H1 (cell line): ENCODE results near the gene LTBP4. TPM values are rescaled to one million over a fixed set of nuclear protein-coding genes. Genes with fewer than 3 reads are reported as not detected.
A peak's percentile ranks its signal among the peaks of the same experiment; 100 is the strongest.

Experiments used
- CTCF ChIA-PET: fragments of 300-600 bp; sonication (Branson Sonifier 250); formaldehyde crosslinking; loops from one replicate; lab custom pipeline; 2021; ENCODE audit not compliant: partially characterized antibody; lab: Charles Lee
- POLR2A ChIA-PET: fragments of 300-600 bp; sonication (Branson Sonifier 250); formaldehyde crosslinking; loops from one replicate; lab custom pipeline; 2021; ENCODE audit warnings: inconsistent platforms; ENCODE audit not compliant: partially characterized antibody; lab: Charles Lee
- DNase-seq, 2 experiments: peaks; one replicate each; pipeline versions ENCODE4 v3.0.0 to v3.0.0-alpha.2; 2010 to 2022; ENCODE audit warnings: low spot score in 2 of 2, low read depth in 1 of 2, mixed read lengths in 1 of 2
- FAIRE-seq: peaks from 2 replicates; lab custom pipeline; 2011; peaks lifted over from hg19 to GRCh38; lab: Jason Lieb, UNC
- H2AFZ ChIP-seq: 2 replicates; pipeline ENCODE4 v1.8.1; 2012; ENCODE audit warnings: low read length, inconsistent platforms
- H2AK5ac ChIP-seq: 2 replicates; pipeline ENCODE4 v1.6.1; 2013; ENCODE audit warnings: low read depth, low read length
- H2BK120ac ChIP-seq: replicated peaks from 2 replicates; pipeline ENCODE3; 2013; ENCODE audit warnings: low read depth, low read length, inconsistent platforms
- H2BK12ac ChIP-seq: 2 replicates; pipeline ENCODE4 v1.6.1; 2013; ENCODE audit warnings: low read depth, low read length
- H2BK15ac ChIP-seq: 2 replicates; pipeline ENCODE4 v1.6.1; 2013; ENCODE audit warnings: low read length
- H2BK20ac ChIP-seq: 2 replicates; pipeline ENCODE4 v1.6.1; 2013; ENCODE audit warnings: low read length
- H2BK5ac ChIP-seq: 2 replicates; pipeline ENCODE4 v1.6.1; 2013; ENCODE audit warnings: low read depth, low read length
- H3K14ac ChIP-seq: 2 replicates; pipeline ENCODE4 v1.6.1; 2013; ENCODE audit warnings: inconsistent platforms; ENCODE audit not compliant: insufficient read length
- H3K18ac ChIP-seq: 2 replicates; pipeline ENCODE4 v1.6.1; 2013; ENCODE audit warnings: low read length; ENCODE audit errors: extremely low read depth
- H3K23ac ChIP-seq: 2 replicates; pipeline ENCODE4 v1.6.1; 2013; ENCODE audit warnings: inconsistent platforms; ENCODE audit not compliant: insufficient read length
- H3K23me2 ChIP-seq: 2 replicates; pipeline ENCODE4 v1.6.1; 2013; ENCODE audit warnings: low read depth, low read length
- H3K27ac ChIP-seq: 2 replicates; pipeline ENCODE4 v1.6.1; 2011; ENCODE audit warnings: low read depth, low read length, inconsistent platforms
- H3K27me3 ChIP-seq, 4 experiments: replicated peaks in 1 of 4; 1 replicate in 1 of 4; 2 replicates in 3 of 4; pipeline versions ENCODE4 v1.6.1 to v1.8.1; 2011 to 2013; ENCODE audit warnings: low read length in 3 of 4, mild to moderate bottlenecking in 3 of 4, inconsistent platforms in 2 of 4, mixed read lengths in 2 of 4, moderate library complexity in 1 of 4; ENCODE audit not compliant: control insufficient read depth in 3 of 4, insufficient read depth in 3 of 4; ENCODE audit errors: extremely low read depth in 1 of 4
- H3K36me3 ChIP-seq, 4 experiments: 2 replicates each; pipeline versions ENCODE4 v1.6.1 to v1.8.1; 2011 to 2013; ENCODE audit warnings: mild to moderate bottlenecking in 4 of 4, low read length in 3 of 4, moderate library complexity in 2 of 4, control low read depth in 1 of 4, inconsistent platforms in 1 of 4; ENCODE audit not compliant: insufficient read depth in 4 of 4, control insufficient read depth in 2 of 4
- H3K4ac ChIP-seq: replicated peaks from 2 replicates; pipeline ENCODE3; 2013; ENCODE audit warnings: low read length, low read depth, mixed read lengths, inconsistent platforms; ENCODE audit not compliant: insufficient read length
- H3K4me1 ChIP-seq, 4 experiments: replicated peaks in 1 of 4; 1 replicate in 1 of 4; 2 replicates in 3 of 4; pipeline versions ENCODE4 v1.6.1 to v1.8.1; 2011 to 2013; ENCODE audit warnings: low read length in 3 of 4, inconsistent platforms in 2 of 4, mixed read lengths in 1 of 4; ENCODE audit not compliant: insufficient read depth in 4 of 4, control insufficient read depth in 3 of 4
- H3K4me2 ChIP-seq, 2 experiments: 2 replicates each; pipeline versions ENCODE4 v1.6.1 to v1.8.1; 2011 to 2013; ENCODE audit warnings: low read depth in 2 of 2, low read length in 2 of 2, control low read depth in 1 of 2, inconsistent platforms in 1 of 2, mild to moderate bottlenecking in 1 of 2; ENCODE audit not compliant: insufficient read depth in 1 of 2
- H3K4me3 ChIP-seq, 4 experiments: fragments of 200-600, 300-600 bp in 1 of 4; sonication (generic), shearing (Covaris generic), sonication (Bioruptor Twin) in 1 of 4; 2 replicates each; pipeline versions ENCODE4 v1.5.1 to v1.8.1; 2011 to 2016; ENCODE audit warnings: low read length in 4 of 4, low read depth in 3 of 4, control low read depth in 2 of 4, inconsistent platforms in 2 of 4, mild to moderate bottlenecking in 2 of 4, mixed read lengths in 1 of 4, moderate library complexity in 1 of 4; ENCODE audit not compliant: insufficient read depth in 2 of 4; ENCODE audit errors: extremely low read depth in 1 of 4
- H3K56ac ChIP-seq: replicated peaks from 2 replicates; pipeline ENCODE3; 2013; ENCODE audit warnings: low read depth, mild to moderate bottlenecking, mixed read lengths, low read length, inconsistent platforms; ENCODE audit not compliant: insufficient read length
- H3K79me1 ChIP-seq: 2 replicates; pipeline ENCODE4 v1.6.1; 2013; ENCODE audit warnings: low read depth, low read length, control low read depth
- H3K79me2 ChIP-seq, 2 experiments: 2 replicates each; pipeline versions ENCODE4 v1.6.1 to v1.8.1; 2012 to 2013; ENCODE audit warnings: low read length in 2 of 2, mild to moderate bottlenecking in 2 of 2, inconsistent platforms in 1 of 2; ENCODE audit not compliant: insufficient read depth in 2 of 2, control insufficient read depth in 1 of 2
- H3K9ac ChIP-seq, 4 experiments: replicated peaks in 1 of 4; 1 replicate in 1 of 4; 2 replicates in 3 of 4; pipeline versions ENCODE4 v1.6.1 to v1.8.1; 2011 to 2013; ENCODE audit warnings: low read depth in 3 of 4, low read length in 3 of 4, control low read depth in 2 of 4, mild to moderate bottlenecking in 2 of 4, moderate library complexity in 2 of 4, inconsistent platforms in 1 of 4; ENCODE audit errors: extremely low read depth in 1 of 4
- H3K9me3 ChIP-seq, 2 experiments: 2 replicates each; pipeline versions ENCODE4 v1.6.1 to v1.8.1; 2012 to 2013; ENCODE audit warnings: mild to moderate bottlenecking in 2 of 2, moderate library complexity in 2 of 2, control low read depth in 1 of 2, inconsistent platforms in 1 of 2, low read depth in 1 of 2, low read length in 1 of 2, mixed read lengths in 1 of 2; ENCODE audit not compliant: insufficient read depth in 2 of 2
- H4K20me1 ChIP-seq, 2 experiments: replicated peaks in 1 of 2; 2 replicates each; pipeline versions ENCODE3 to v1.8.1; 2011 to 2013; ENCODE audit warnings: inconsistent platforms in 2 of 2, low read length in 2 of 2, mild to moderate bottlenecking in 1 of 2; ENCODE audit not compliant: insufficient read depth in 2 of 2, control insufficient read depth in 1 of 2
- H4K5ac ChIP-seq: 2 replicates; pipeline ENCODE4 v1.6.1; 2013; ENCODE audit warnings: low read length, low read depth, mixed read lengths, inconsistent platforms; ENCODE audit not compliant: insufficient read length
- H4K8ac ChIP-seq: 2 replicates; pipeline ENCODE4 v1.8.0; 2013; ENCODE audit warnings: mild to moderate bottlenecking, moderate library complexity, low read length, inconsistent platforms; ENCODE audit not compliant: insufficient read depth; ENCODE audit errors: extremely low read depth
- H4K91ac ChIP-seq: replicated peaks from 2 replicates; pipeline ENCODE3; 2013; ENCODE audit warnings: low read length, mixed read lengths, inconsistent platforms; ENCODE audit not compliant: insufficient read length
- KDM1A ChIP-seq: fragments of 200-600, 300-600 bp; sonication (generic); IDR thresholded peaks from 2 replicates; pipeline ENCODE4 v1.7.1; 2016; ENCODE audit warnings: mild to moderate bottlenecking, low read length, borderline replicate concordance
- MAFK ChIP-seq: IDR thresholded peaks from 2 replicates; pipeline ENCODE4 v1.6.1; 2012; ENCODE audit warnings: low read depth, mild to moderate bottlenecking, improper control_type of control experiment, low read length
- WGBS, 2 experiments: shearing (Covaris generic) in 1 of 2; methylation state at CpG; one replicate each; pipeline versions ENCODE4 v1.1.6 to v1.1.7; 2013 to 2015; ENCODE audit warnings: low lambda C conversion rate in 2 of 2, mixed read lengths in 2 of 2, inconsistent platforms in 1 of 2, low coverage in 1 of 2, missing lambda C conversion rate in 1 of 2; ENCODE audit not compliant: insufficient replicate concordance in 2 of 2, insufficient coverage in 1 of 2, insufficient read length in 1 of 2; ENCODE audit errors: extremely low coverage in 1 of 2, missing lambda C conversion rate in 1 of 2; 5-methylcytosine and 5-hydroxymethylcytosine counted together
- polyA plus RNA-seq, 7 experiments: library from polyadenylated mRNA; depleted of rRNA in 3 of 7; stranded (reverse) in 5 of 7; unstranded in 2 of 7; fragments of >200 nt in 5 of 7; fragments of 200-250 nt in 2 of 7; gene quantifications; 1 replicate in 5 of 7; 2 replicates in 1 of 7; 4 replicates in 1 of 7; pipeline versions ENCODE4 v1.2.1 to v1.2.3, GENCODE V29; 2011 to 2013; ENCODE audit warnings: missing spikeins in 2 of 7, mixed read lengths in 2 of 7
- total RNA-seq: library from RNA; stranded (reverse); fragmentation: NEBNext Ultra II Directional; extraction: Animal tissue kit (Norgen Biotek cat#: 25700); gene quantifications from 2 replicates; pipeline ENCODE4 v1.2.1, GENCODE V29; 2021

The LTBP4 gene
- total and polyA plus RNA-seq, 2 of the 8 experiments (the other 6 are each of a cell fraction or from before 2014, with no cell fraction given): 54.5 to 77.1 TPM

- Histone ChIP-seq H2BK120ac (no peak overlapping the region), H4K8ac (no peak overlapping the region)
Measured at GRCh38 chr19:40552848-40553247, 48.3 kb upstream of the LTBP4 start.

More at GRCh38 chr19:40552848-40553247, 48.3 kb upstream of the LTBP4 start:
- Histone ChIP-seq H3K27ac (no peak overlapping the region), H2BK15ac (no peak overlapping the region), H3K4me2 (no peak overlapping the region), H3K79me2 (no peaks in the 10 kb centered on the region), H2BK12ac (no peak overlapping the region), H4K91ac (no peak overlapping the region), H2AK5ac (no peak overlapping the region), H3K27me3 (peaks cover 7 to 46% (median 41%) of the 10 kb centered on the region in 4 experiments), H3K9me3 (no peaks in the 10 kb centered on the region), H3K36me3 (no peaks in the 10 kb centered on the region), H2BK20ac (no peak overlapping the region), H3K4me1 (peaks cover 0 to 5% (median 2%) of the 10 kb centered on the region in 4 experiments; a peak in 4 of 7 replicates), H3K4ac (no peak overlapping the region), H2BK5ac (no peak overlapping the region), H3K18ac (no peak overlapping the region), H3K4me3 (no peak overlapping the region), H3K23ac (no peak overlapping the region), H2AFZ (no peak overlapping the region), H3K56ac (no peak overlapping the region), H3K9ac (no peak overlapping the region), H4K20me1 (peaks cover 0 to 1% of the 10 kb centered on the region in 2 experiments), H3K14ac (no peak overlapping the region), H4K5ac (no peak overlapping the region), H3K79me1 (no peaks in the 10 kb centered on the region), H3K23me2 (peaks cover 7% of the 10 kb centered on the region; the same call in 1 of the 2 replicates)
- POLR2A ChIA-PET: interaction anchor here (1.0 to 2.0 kb wide), 2 partner anchors 13 to 18 kb away, joined by 3 to 5 read pairs; no protein-coding TSS in a partner anchor
- WGBS, 2 experiments: 89% methylated on average over 3 of the region's 3 CpGs; no CpG with 5 or more reads in 1 of the 2 experiments
- TF ChIP-seq KDM1A (0 out of 2 replicates have a peak, but pooled peaks have one; percentile 55), MAFK (no peak)
- CTCF ChIA-PET: interaction anchor here (0.7 to 9.2 kb wide), 9 partner anchors 14 to 89 kb away, joined by 3 to 95 read pairs (median 4); no protein-coding TSS in a partner anchor
- no peak for DNase-seq
- FAIRE-seq: no peak
